NK-92 (cell line): Measurements from ENCODE around the gene GID8.

Source experiments
- DNase-seq: peaks from one replicate; lab custom pipeline; 2025; ENCODE audit not compliant: unreplicated experiment; lab: John Stamatoyannopoulos, UW

The GID8 gene

GRCh38 chr20:62968378-62969178 lies 30.6 kb downstream of the GID8 start:
- no peak for DNase-seq

GRCh38 chr20:62969179-62969760 lies 31.3 kb downstream of the GID8 start:
- no peak for DNase-seq

DNA sequence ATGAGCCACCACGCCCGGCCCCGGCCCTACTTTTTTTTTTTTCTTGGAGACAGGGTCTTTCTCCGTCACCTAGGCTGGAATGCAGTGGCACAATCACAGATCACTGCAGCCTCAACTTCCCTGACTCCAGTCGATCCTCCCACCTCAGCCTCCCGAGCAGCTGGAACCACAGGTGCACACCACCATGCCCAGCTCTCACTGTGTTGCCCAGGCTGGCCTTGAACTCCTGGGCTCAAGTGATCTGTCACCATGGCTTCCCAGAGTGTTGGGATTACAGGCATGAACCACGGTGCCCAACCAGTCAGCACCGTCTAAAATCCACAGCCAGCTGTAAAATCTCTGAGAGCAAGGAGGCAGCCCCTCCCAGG lies 32.0 kb downstream of the GID8 start:
- DNase-seq, result no peak

- DNase-seq, result no peak
Measured at GRCh38 chr20:62970307-62971210, 32.6 kb downstream of the GID8 start.

DNA sequence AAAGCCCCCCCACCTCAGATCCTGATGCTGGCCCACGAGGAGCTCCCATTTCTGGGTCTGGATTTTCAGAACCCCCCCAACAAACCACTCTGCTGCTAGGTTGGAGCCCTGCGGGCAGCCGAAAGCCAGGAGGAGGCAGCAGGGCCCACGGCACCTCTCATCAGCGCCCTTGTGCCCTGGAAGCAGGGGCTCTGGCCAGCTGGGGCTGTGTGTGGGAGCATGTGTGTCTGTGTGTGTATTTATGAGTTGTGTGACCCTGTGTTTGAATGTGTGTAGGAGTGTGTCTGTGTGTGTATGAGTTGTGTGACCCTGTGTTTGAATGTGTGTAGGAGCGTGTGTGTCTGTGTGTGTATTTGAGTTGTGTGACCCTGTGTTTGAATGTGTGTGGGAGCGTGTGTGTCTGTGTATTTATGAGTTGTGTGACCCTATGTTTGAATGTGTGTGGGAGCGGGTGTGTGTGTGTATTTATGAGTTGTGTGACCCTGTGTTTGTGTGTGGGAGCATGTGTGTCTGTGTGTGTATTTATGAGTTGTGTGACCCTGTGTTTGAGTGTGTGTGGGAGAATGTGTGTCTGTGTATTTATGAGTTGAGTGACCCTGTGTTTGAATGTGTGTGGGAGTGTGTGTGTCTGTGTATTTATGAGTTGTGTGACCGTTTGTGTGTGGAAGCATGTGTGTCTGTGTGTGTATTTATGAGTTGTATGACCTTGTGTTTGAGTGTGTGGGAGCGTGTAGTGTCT lies 33.4 kb downstream of the GID8 start:
- DNase-seq, result no peak

- DNase-seq, result no peak
Measured at GRCh38 chr20:62971950-62972844, 34.2 kb downstream of the GID8 start.

GRCh38 chr20:62972845-62973745 lies 35.1 kb downstream of the GID8 start:
- DNase-seq, result no peak

- no peak for DNase-seq
Measured at GRCh38 chr20:62975251-62975760, 37.4 kb downstream of the GID8 start.

DNA sequence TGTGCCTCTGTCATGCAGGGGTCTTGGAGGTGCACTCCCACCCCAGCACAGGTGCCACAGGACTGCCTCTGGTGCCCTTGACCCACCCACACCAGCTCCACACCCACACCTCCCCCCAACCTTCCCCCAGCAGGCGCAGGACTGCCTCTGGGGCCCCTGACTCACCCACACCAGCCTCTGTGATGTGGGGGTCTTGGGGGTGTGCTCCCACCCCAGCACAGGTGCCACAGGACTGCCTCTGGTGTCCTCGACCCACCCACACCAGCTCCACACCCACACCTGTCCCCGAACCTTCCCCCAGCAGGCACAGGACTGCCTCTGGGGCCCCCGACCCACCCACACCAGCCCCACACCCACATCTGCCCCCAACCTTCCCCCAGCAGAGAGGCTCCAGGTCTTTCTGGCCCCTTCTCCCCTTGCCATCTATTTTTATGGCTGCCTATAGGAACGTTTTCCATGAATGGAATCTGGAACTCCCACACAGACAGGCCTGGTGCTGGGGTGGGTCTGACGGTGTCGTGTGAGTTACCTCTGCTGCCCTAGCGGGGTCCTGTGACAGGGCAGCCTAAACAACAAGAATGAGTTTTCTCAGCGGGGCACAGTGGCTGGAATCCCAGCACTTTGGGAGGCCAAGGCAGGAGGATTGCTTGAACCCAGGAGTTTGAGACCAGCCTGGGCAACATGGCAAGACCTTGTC lies 38.0 kb downstream of the GID8 start:
- no peak for DNase-seq

DNA sequence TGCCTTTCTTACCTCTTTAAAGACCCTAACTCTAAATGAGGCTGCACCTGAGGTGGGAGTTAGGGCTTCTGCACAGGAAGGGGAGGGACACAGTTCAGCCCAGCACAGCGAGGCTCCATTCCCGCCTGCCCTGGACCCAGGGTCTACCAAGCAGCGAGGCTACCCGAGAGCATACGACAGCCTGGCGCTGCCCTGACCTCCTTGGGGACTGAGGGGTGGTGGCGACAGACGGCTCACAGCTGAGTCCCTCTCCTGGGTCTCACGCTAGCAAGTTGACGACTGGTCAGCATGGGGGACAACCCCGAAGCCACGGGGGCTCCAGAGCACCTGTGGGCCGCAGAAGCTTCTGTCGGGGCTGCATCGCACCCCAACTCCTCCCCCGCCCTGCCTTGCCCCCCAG lies 38.9 kb downstream of the GID8 start:
- no peak for DNase-seq

- DNase-seq, result no peak
Measured at GRCh38 chr20:62977613-62978560, 39.9 kb downstream of the GID8 start.

DNA sequence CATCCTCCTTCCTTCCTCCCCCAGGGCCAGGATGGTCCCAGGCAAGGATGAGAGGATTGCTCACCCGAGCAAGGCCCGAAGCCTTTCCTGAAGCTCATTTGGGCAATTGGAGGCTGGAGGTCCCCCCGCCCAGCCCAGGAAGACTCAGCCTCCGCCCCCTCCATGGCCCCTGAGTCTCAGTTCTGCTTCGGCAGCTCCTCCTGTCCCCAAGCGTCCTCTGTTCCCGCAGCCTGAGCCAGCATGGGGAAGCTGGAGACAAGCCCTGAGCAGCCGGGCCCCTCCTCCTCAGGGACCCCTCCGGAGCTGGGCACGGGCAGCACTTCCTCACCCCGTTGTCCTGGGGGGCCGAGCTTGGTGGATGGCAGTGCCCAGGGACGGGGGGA lies 40.6 kb downstream of the GID8 start:
- DNase-seq, result no peak

DNA sequence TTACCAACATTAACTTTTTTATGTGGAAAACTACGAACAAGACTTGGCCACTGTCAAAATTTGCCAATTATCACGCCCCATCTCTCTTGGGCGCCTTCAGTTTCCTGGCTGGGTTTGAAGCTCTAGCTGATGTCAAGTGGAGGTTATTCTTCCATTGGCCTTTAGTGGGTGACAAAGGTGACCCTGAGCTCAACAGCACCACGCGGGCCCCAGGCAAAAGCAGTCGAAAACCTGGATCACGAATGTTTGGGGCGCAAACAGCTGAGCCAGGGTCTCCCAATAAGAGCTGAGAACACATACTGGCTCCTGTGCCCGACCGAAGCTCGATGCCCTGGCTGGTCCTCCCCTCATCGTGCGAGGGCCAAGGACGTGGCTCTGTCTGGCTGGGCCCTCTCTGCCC lies 41.4 kb downstream of the GID8 start:
- no peak for DNase-seq

GRCh38 chr20:62979876-62980373 lies 42.0 kb downstream of the GID8 start:
- DNase-seq, result no peak

DNA sequence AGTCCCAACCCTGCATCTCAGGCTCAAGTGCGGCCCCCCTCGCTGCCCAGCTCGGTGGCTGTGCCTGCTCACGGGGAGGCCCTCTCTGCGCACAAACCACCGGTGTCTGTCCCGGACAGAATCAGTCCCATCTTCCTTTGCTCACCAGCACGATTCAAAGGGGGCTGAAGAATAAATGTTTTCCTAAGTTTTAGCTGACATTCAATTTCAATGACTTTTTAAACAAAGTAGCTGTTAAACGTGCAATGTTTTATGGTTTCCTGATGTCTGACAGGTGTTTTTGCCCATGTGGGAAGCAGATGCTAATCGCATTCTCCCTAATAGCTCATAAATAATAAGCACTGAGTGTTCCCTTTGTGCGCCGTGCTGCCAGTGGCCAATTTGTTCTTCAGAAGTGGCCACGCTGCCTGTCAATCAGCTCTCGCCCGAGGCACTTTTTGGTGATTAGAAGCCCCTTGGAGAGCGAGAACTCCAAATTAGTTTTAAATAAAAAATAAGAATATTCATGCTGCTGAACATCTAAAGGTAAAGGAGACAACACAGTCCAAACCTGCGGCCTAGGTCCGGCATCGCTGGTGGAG lies 42.5 kb downstream of the GID8 start:
- no peak for DNase-seq

GRCh38 chr20:62980970-62981369 lies 43.0 kb downstream of the GID8 start:
- no peak for DNase-seq
